ENCODE data around the gene SLC6A20.

Gene SLC6A20

DNA sequence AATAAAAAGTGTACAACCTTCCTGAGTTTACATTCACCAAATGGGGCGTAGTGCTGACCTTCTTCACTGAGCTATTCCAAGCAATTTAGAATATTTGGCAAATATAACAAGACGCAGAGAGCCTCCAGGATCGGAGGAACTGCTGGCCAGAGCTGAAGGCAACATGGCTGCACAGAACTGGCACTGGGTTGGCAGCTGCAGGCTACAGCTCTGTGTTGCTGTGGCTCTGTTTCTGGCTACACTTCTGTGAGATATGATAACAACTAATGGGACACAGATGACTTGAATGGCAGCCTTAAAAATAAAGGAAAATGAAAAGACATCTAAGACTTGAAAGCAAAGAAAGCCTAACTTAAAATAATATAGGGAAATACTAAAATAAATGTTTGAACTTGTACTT lies 10.8 kb upstream of the SLC6A20 start:
- TF ChIP-seq, protein P1, sequence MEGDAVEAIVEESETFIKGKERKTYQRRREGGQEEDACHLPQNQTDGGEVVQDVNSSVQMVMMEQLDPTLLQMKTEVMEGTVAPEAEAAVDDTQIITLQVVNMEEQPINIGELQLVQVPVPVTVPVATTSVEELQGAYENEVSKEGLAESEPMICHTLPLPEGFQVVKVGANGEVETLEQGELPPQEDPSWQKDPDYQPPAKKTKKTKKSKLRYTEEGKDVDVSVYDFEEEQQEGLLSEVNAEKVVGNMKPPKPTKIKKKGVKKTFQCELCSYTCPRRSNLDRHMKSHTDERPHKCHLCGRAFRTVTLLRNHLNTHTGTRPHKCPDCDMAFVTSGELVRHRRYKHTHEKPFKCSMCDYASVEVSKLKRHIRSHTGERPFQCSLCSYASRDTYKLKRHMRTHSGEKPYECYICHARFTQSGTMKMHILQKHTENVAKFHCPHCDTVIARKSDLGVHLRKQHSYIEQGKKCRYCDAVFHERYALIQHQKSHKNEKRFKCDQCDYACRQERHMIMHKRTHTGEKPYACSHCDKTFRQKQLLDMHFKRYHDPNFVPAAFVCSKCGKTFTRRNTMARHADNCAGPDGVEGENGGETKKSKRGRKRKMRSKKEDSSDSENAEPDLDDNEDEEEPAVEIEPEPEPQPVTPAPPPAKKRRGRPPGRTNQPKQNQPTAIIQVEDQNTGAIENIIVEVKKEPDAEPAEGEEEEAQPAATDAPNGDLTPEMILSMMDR (conservative IDR thresholded peaks at IDR 0.05; ENCODE audit: low read depth, low read length): no peak
- Histone ChIP-seq H3K4me3 (IDR thresholded peaks at IDR 0.05; ENCODE audit: insufficient read depth, low read depth, low read length) (no peak overlapping the region), H3K27me3 (ENCODE audit: insufficient read depth, low read depth) (no peaks in the 10 kb centered on the region), H3K4me2 (no peak overlapping the region), H3K9ac (no peak overlapping the region), H3K36me3 (ENCODE audit: insufficient read depth) (no peaks in the 10 kb centered on the region), H3K79me2 (ENCODE audit: insufficient read depth, low read depth) (no peaks in the 10 kb centered on the region), H2AFZ (ENCODE audit: low read depth) (no peak overlapping the region), H4K20me1 (ENCODE audit: insufficient read depth) (no peaks in the 10 kb centered on the region), H3K27ac (no peak overlapping the region), H3K4me1 (ENCODE audit: low read depth, poor library complexity, severe bottlenecking) (no peaks in the 10 kb centered on the region)

DNA sequence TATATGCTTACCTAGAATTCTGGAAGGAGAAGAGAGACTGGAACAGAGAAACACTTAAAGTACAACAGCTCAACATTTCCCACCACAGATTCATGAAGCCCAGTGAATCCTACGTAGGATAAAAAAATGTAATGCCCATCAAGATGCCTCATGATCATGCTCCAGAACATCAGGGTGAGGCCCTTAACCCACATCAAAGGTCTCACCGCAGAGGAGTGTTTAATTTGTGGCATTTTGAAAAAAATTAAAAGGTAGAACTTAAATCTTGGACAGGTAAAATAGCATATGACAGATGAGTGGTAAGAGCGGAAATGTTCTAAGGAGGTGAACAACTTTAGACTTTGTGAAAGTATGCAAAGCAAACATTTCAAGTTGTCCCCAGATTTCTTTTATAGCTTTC lies 9.7 kb upstream of the SLC6A20 start:
- Histone ChIP-seq H3K4me2 (no peak overlapping the region), H3K4me3 (IDR thresholded peaks at IDR 0.05; ENCODE audit: insufficient read depth, low read depth, low read length) (no peak overlapping the region), H3K79me2 (ENCODE audit: insufficient read depth, low read depth) (no peaks in the 10 kb centered on the region), H3K9ac (no peak overlapping the region), H2AFZ (ENCODE audit: low read depth) (no peak overlapping the region), H3K4me1 (ENCODE audit: low read depth, poor library complexity, severe bottlenecking) (no peaks in the 10 kb centered on the region), H3K27ac (no peak overlapping the region), H3K27me3 (ENCODE audit: insufficient read depth, low read depth) (no peaks in the 10 kb centered on the region), H3K36me3 (ENCODE audit: insufficient read depth) (no peaks in the 10 kb centered on the region), H4K20me1 (ENCODE audit: insufficient read depth) (no peaks in the 10 kb centered on the region)
- TF ChIP-seq, protein P1 (conservative IDR thresholded peaks at IDR 0.05; ENCODE audit: low read depth, low read length): no peak

DNA sequence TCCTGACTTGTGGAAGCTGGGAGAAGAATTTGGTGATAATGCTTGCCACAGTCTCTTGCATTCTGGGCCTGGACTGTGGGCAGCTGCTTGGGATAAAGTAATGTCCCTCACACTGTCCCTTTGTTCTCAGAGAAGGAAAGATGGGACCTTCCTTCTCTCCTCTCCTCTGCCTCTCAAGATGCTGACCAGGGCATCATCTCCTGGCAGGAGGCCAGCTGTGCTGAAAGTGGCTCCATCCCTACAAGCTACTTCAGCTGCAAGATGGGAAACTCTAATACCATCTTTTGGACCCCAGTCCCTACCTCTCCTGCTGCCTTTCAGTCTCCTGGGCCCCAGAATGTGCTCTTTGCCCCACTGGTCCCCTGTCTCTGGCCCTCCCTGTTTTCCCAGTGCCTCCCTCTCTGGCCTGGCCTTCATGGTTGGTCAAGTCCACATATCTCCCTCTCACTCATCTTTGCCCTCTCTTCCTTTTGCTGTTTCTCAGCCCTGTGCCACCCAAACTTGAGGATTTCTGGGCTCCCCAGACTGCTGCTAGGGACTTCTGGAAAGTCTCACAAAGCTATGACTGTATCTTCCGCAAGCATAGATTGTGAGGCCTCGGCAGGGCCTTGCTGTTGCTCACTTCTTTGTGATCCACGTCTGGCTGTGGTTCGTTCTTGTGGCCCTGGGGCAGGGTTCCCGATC lies 7.1 kb upstream of the SLC6A20 start:
- Histone ChIP-seq H3K36me3 (ENCODE audit: insufficient read depth) (no peaks in the 10 kb centered on the region), H3K79me2 (ENCODE audit: insufficient read depth, low read depth) (no peaks in the 10 kb centered on the region), H2AFZ (ENCODE audit: low read depth) (no peak overlapping the region), H3K4me1 (ENCODE audit: low read depth, poor library complexity, severe bottlenecking) (no peaks in the 10 kb centered on the region), H3K4me3 (IDR thresholded peaks at IDR 0.05; ENCODE audit: insufficient read depth, low read depth, low read length) (no peak overlapping the region), H3K27me3 (ENCODE audit: insufficient read depth, low read depth) (no peaks in the 10 kb centered on the region), H4K20me1 (ENCODE audit: insufficient read depth) (no peaks in the 10 kb centered on the region), H3K9ac (no peak overlapping the region), H3K27ac (no peak overlapping the region), H3K4me2 (no peak overlapping the region)
- TF ChIP-seq, protein P1 (conservative IDR thresholded peaks at IDR 0.05; ENCODE audit: low read depth, low read length): no peak

DNA sequence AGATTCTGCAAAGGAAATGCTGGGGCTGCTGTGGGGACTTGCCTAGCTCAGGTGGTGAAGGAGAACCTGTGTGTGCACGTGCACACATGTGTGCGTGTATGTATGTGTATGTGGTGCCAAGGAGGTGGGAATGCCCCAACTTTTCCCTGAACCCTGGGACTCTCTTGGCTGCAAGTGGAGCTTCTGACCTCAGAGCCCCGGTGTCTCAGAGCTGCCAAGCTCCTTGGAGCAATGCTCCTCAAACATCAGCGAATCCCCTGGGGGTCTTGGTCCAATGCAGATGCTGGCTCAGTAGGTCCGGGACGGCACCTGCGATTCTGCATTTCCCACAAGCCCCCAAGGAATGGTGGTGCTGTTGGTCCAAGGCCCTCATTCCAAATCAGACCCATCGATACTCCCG lies 5.8 kb upstream of the SLC6A20 start:
- Histone ChIP-seq H3K36me3 (ENCODE audit: insufficient read depth) (no peaks in the 10 kb centered on the region), H3K27me3 (ENCODE audit: insufficient read depth, low read depth) (no peaks in the 10 kb centered on the region), H2AFZ (ENCODE audit: low read depth) (no peak overlapping the region), H4K20me1 (ENCODE audit: insufficient read depth) (no peaks in the 10 kb centered on the region), H3K79me2 (ENCODE audit: insufficient read depth, low read depth) (no peaks in the 10 kb centered on the region), H3K4me2 (no peak overlapping the region), H3K27ac (no peak overlapping the region), H3K4me3 (IDR thresholded peaks at IDR 0.05; ENCODE audit: insufficient read depth, low read depth, low read length) (no peak overlapping the region), H3K4me1 (ENCODE audit: low read depth, poor library complexity, severe bottlenecking) (no peaks in the 10 kb centered on the region), H3K9ac (no peak overlapping the region)
- TF ChIP-seq, protein P1 (conservative IDR thresholded peaks at IDR 0.05; ENCODE audit: low read depth, low read length): no peak
